Astrocyte (in vitro differentiated cells and primary cell): ENCODE results near the gene CNTNAP2. TPM values are rescaled to one million over a fixed set of nuclear protein-coding genes. Genes with fewer than 3 reads are reported as not detected.
A peak's percentile ranks its signal among the peaks of the same experiment; 100 is the strongest.

ENCODE experiments used
- DNase-seq: peaks from one replicate; pipeline ENCODE4 v3.0.0-alpha.2; 2010; ENCODE audit warnings: low read depth
- FAIRE-seq: peaks from 2 replicates; lab custom pipeline; 2011; peaks lifted over from hg19 to GRCh38; lab: Jason Lieb, UNC
- H2AFZ ChIP-seq: 2 replicates; pipeline ENCODE4 v1.6.0; 2012; ENCODE audit warnings: low read depth, low read length, inconsistent platforms
- H3K27ac ChIP-seq: 2 replicates; pipeline ENCODE4 v1.5.1; 2011; ENCODE audit warnings: low read depth, low read length, inconsistent platforms
- H3K27me3 ChIP-seq: 2 replicates; pipeline ENCODE4 v1.6.0; 2011; ENCODE audit warnings: low read length, inconsistent platforms; ENCODE audit not compliant: insufficient read depth
- H3K36me3 ChIP-seq: 2 replicates; pipeline ENCODE4 v1.5.1; 2011; ENCODE audit warnings: low read length, inconsistent platforms; ENCODE audit not compliant: insufficient read depth
- H3K4me1 ChIP-seq: 2 replicates; pipeline ENCODE4 v1.5.1; 2011; ENCODE audit warnings: low read length, inconsistent platforms; ENCODE audit not compliant: insufficient read depth
- H3K4me2 ChIP-seq: 2 replicates; pipeline ENCODE4 v1.6.0; 2012; ENCODE audit warnings: low read length, inconsistent platforms
- H3K4me3 ChIP-seq: 2 replicates; pipeline ENCODE4 v1.5.1; 2011; ENCODE audit warnings: low read depth, mild to moderate bottlenecking, low read length, inconsistent platforms; ENCODE audit not compliant: insufficient read depth
- H3K79me2 ChIP-seq: 2 replicates; pipeline ENCODE4 v1.6.0; 2012; ENCODE audit warnings: mild to moderate bottlenecking, low read length, inconsistent platforms; ENCODE audit not compliant: insufficient read depth
- H3K9ac ChIP-seq: 2 replicates; pipeline ENCODE4 v1.6.0; 2012; ENCODE audit warnings: mild to moderate bottlenecking, low read length, inconsistent platforms
- H3K9me3 ChIP-seq: 2 replicates; pipeline ENCODE4 v1.5.1; 2012; ENCODE audit warnings: low read depth, mild to moderate bottlenecking, low read length, inconsistent platforms; ENCODE audit not compliant: insufficient read depth
- H4K20me1 ChIP-seq: 2 replicates; pipeline ENCODE4 v1.6.0; 2012; ENCODE audit warnings: low read length, inconsistent platforms; ENCODE audit not compliant: insufficient read depth
- H3K27ac Mint-ChIP-seq: one replicate; pipeline ENCODE4 v1.8.0; 2021; ENCODE audit warnings: mild to moderate bottlenecking, mixed read lengths; ENCODE audit not compliant: unreplicated experiment
- H3K27me3 Mint-ChIP-seq: one replicate; pipeline ENCODE4 v1.8.0; 2021; ENCODE audit warnings: low read depth, mixed read lengths; ENCODE audit not compliant: unreplicated experiment
- H3K36me3 Mint-ChIP-seq: one replicate; pipeline ENCODE4 v1.8.0; 2021; ENCODE audit warnings: low read depth, mixed read lengths; ENCODE audit not compliant: unreplicated experiment
- H3K4me1 Mint-ChIP-seq: one replicate; pipeline ENCODE4 v1.8.0; 2021; ENCODE audit warnings: low read depth, mixed read lengths; ENCODE audit not compliant: unreplicated experiment
- H3K4me3 Mint-ChIP-seq: one replicate; pipeline ENCODE4 v1.8.0; 2021; ENCODE audit warnings: mild to moderate bottlenecking, moderate library complexity, mixed read lengths; ENCODE audit not compliant: unreplicated experiment
- H3K9me3 Mint-ChIP-seq: one replicate; pipeline ENCODE4 v1.8.0; 2021; ENCODE audit warnings: mild to moderate bottlenecking, mixed read lengths; ENCODE audit not compliant: unreplicated experiment
- EZH2 ChIP-seq: IDR thresholded peaks from 2 replicates; pipeline ENCODE4 v1.6.1; 2012; ENCODE audit warnings: mild to moderate bottlenecking, low read length, inconsistent platforms; ENCODE audit not compliant: insufficient read depth
- total RNA-seq: library from RNA; stranded (reverse); gene quantifications from 2 replicates; pipeline ENCODE4 v1.2.1, GENCODE V29; 2021
- TF ChIP-seq, protein P1 (sequence below): IDR thresholded peaks from 2 replicates; pipeline ENCODE4 v1.5.1; 2011; ENCODE audit warnings: low read depth, mild to moderate bottlenecking, inconsistent platforms, low read length, moderate library complexity; ENCODE audit not compliant: insufficient read depth

Gene CNTNAP2
- total RNA-seq, 1 donor from 2014 or later, result 20.0 TPM

DNA sequence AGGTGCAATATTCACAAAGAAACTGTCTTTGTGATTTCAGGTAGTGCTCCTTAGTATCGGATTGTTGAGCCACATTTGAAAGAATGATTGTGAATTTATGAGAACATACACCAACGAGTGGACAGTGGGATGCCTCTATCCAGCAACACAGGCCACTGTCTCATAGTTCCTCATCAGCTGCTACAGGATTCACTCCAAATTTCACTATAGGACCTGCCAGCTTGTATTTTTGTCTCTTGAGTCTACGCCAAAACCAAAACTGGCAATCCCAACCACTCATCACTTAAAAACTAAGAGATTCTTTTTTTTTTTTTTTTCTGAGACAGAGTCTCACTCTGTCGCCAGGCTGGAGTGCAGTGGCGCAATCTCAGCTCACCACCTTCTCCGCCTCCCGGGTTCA, 964.5 kb downstream of the CNTNAP2 start:
- DNase-seq (no peak), FAIRE-seq (no peak)
- H3K4me1 Mint-ChIP-seq, result no peaks in the 10 kb centered on the region
- H3K79me2 ChIP-seq, result no peaks in the 10 kb centered on the region
- no peak overlapping the region for H3K9ac ChIP-seq
- no peak overlapping the region for H3K27ac Mint-ChIP-seq
- TF ChIP-seq, protein P1, sequence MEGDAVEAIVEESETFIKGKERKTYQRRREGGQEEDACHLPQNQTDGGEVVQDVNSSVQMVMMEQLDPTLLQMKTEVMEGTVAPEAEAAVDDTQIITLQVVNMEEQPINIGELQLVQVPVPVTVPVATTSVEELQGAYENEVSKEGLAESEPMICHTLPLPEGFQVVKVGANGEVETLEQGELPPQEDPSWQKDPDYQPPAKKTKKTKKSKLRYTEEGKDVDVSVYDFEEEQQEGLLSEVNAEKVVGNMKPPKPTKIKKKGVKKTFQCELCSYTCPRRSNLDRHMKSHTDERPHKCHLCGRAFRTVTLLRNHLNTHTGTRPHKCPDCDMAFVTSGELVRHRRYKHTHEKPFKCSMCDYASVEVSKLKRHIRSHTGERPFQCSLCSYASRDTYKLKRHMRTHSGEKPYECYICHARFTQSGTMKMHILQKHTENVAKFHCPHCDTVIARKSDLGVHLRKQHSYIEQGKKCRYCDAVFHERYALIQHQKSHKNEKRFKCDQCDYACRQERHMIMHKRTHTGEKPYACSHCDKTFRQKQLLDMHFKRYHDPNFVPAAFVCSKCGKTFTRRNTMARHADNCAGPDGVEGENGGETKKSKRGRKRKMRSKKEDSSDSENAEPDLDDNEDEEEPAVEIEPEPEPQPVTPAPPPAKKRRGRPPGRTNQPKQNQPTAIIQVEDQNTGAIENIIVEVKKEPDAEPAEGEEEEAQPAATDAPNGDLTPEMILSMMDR, result no peak
- no peak for TF ChIP-seq EZH2
- no peaks in the 10 kb centered on the region for H4K20me1 ChIP-seq
- no peaks in the 10 kb centered on the region for H3K9me3 Mint-ChIP-seq
- no peak overlapping the region for H3K4me3 Mint-ChIP-seq
- no peaks in the 10 kb centered on the region for H3K36me3 Mint-ChIP-seq
- H3K9me3 ChIP-seq, result no peaks in the 10 kb centered on the region
- no peaks in the 10 kb centered on the region for H3K27me3 ChIP-seq
- no peak overlapping the region for H3K4me2 ChIP-seq
- no peaks in the 10 kb centered on the region for H3K4me1 ChIP-seq
- H2AFZ ChIP-seq, result no peak overlapping the region
- H3K4me3 ChIP-seq, result no peak overlapping the region
- H3K36me3 ChIP-seq, result no peaks in the 10 kb centered on the region
- H3K27me3 Mint-ChIP-seq, result no peaks in the 10 kb centered on the region
- H3K27ac ChIP-seq, result no peak overlapping the region

DNA sequence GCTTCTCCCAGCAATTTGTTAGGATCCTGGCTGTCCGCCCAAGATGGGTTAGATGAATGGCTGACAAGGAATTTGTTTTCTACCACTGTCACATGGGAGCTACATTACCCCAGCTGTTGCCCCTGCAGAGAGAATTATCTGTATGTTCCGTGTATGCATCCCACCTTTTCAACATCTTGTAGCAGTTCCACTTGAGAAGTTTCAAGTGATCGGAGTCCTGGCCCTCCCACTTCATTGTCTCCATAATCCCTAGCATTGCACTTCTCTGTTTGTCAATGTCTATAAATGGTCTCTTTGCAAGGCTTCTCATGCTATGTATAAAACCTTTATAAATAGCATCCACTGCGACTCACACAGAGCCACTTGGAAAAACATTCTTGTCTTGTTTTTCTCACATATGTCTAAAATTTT, 972.5 kb downstream of the CNTNAP2 start:
- Mint-ChIP-seq H3K4me3 (no peak overlapping the region), H3K4me1 (peaks cover 6% of the 10 kb centered on the region), H3K9me3 (peaks cover 3% of the 10 kb centered on the region), H3K36me3 (no peaks in the 10 kb centered on the region), H3K27ac (peak overlapping the region; percentile 64), H3K27me3 (no peaks in the 10 kb centered on the region)
- Histone ChIP-seq H3K4me1 (no peaks in the 10 kb centered on the region), H3K4me3 (no peak overlapping the region), H3K27me3 (no peaks in the 10 kb centered on the region), H3K27ac (no peak overlapping the region), H3K4me2 (no peak overlapping the region), H3K36me3 (no peaks in the 10 kb centered on the region), H3K9ac (no peak overlapping the region), H3K79me2 (no peaks in the 10 kb centered on the region), H3K9me3 (no peaks in the 10 kb centered on the region), H2AFZ (no peak overlapping the region), H4K20me1 (no peaks in the 10 kb centered on the region)
- TF ChIP-seq, protein P1, result no peak
- TF ChIP-seq EZH2, result no peak
- FAIRE-seq (no peak), DNase-seq (no peak)

DNA sequence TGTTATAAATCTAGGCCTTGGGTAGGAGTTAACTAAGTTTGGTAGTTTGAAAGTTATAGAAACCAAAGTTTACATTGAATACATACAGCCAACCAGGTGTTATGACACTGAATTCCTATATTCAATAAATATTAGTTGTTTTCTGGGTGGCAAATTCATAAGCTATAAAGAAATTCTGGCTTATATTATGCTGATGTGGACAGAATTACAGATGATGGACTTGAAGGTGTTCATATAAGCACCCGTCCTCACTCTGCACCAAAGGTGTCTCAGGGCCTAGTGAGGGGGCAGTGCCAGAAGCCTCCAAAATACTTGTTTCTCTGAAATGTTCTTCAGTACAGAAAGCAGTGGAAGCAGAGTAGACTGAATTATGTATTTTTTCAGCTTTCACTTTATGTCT, 973.0 kb downstream of the CNTNAP2 start:
- peaks cover 3% of the 10 kb centered on the region for H3K9me3 Mint-ChIP-seq
- H3K4me1 ChIP-seq, result no peaks in the 10 kb centered on the region
- H2AFZ ChIP-seq, result no peak overlapping the region
- FAIRE-seq, result no peak
- peaks cover 6% of the 10 kb centered on the region for H3K4me1 Mint-ChIP-seq
- TF ChIP-seq, protein P1, result no peak
- no peak for TF ChIP-seq EZH2
- H3K36me3 ChIP-seq, result no peaks in the 10 kb centered on the region
- H3K36me3 Mint-ChIP-seq, result no peaks in the 10 kb centered on the region
- H3K27me3 ChIP-seq, result no peaks in the 10 kb centered on the region
- H3K4me3 Mint-ChIP-seq, result no peak overlapping the region
- H3K27ac Mint-ChIP-seq, result no peak overlapping the region
- no peaks in the 10 kb centered on the region for H3K79me2 ChIP-seq
- no peak for DNase-seq
- H3K4me2 ChIP-seq, result no peak overlapping the region
- no peak overlapping the region for H3K9ac ChIP-seq
- H4K20me1 ChIP-seq, result no peaks in the 10 kb centered on the region
- H3K4me3 ChIP-seq, result no peak overlapping the region
- no peaks in the 10 kb centered on the region for H3K27me3 Mint-ChIP-seq
- H3K9me3 ChIP-seq, result no peaks in the 10 kb centered on the region
- H3K27ac ChIP-seq, result no peak overlapping the region
